ENCODE results near the gene MID2. TPM values are rescaled to one million over a fixed set of nuclear protein-coding genes. Genes with fewer than 3 reads are reported as not detected.

MID2 gene
- total RNA-seq, 5 donors from 2014 or later (not counting 1 experiment from before 2014, with no cell fraction given): 14.9 to 21.1 (median 16.0) TPM

Other genes starting within 250 kb of the MID2 start
- gene PRPS1, start 197.4 kb upstream of the MID2 start, total RNA-seq: 10 to 100 TPM; 57.9 to 74.0 (median 60.7) TPM
- gene TSC22D3, start 50.1 kb upstream of the MID2 start, total RNA-seq: 1,000 to 10,000 TPM in 2 of 5 donors, 100 to 1,000 TPM in 3; 202 to 2,593 (median 248) TPM
- gene NCBP2L, start 48.1 kb upstream of the MID2 start, total RNA-seq: not detected
- not detected for gene TEX13B, start 156.5 kb downstream of the MID2 start, total RNA-seq
- 10 to 100 TPM; 24.6 to 34.4 (median 32.7) TPM for gene VSIG1, start 219.2 kb downstream of the MID2 start, total RNA-seq

Measured in T-cell (primary cell).